Measurements from ENCODE around the gene CHPF2. TPM values are rescaled to one million over a fixed set of nuclear protein-coding genes. Genes with fewer than 3 reads are reported as not detected.
A peak's percentile ranks its signal among the peaks of the same experiment; 100 is the strongest.

The CHPF2 gene
- total RNA-seq, 1 donor from 2014 or later: 89.5 TPM

GRCh38 chr7:151241755-151242096 is 9.4 kb downstream of the CHPF2 start:
- no peak overlapping the region for H3K4me3 Mint-ChIP-seq (ENCODE audit: unreplicated experiment)
- H3K4me1 Mint-ChIP-seq (ENCODE audit: unreplicated experiment): peaks cover 23% of the 10 kb centered on the region
- DNase-seq (ENCODE audit: extremely low spot score, unreplicated experiment): no peak

GRCh38 chr7:151242159-151243044 is 10.1 kb downstream of the CHPF2 start:
- Mint-ChIP-seq H3K4me3 (ENCODE audit: unreplicated experiment) (no peak overlapping the region), H3K9me3 (ENCODE audit: unreplicated experiment) (no peaks in the 10 kb centered on the region), H3K27me3 (ENCODE audit: unreplicated experiment) (no peaks in the 10 kb centered on the region)

More at GRCh38 chr7:151241755-151242096, 9.4 kb downstream of the CHPF2 start:
- H3K27ac Mint-ChIP-seq (ENCODE audit: unreplicated experiment): no peak overlapping the region
- no peaks in the 10 kb centered on the region for H3K27me3 Mint-ChIP-seq (ENCODE audit: unreplicated experiment)
- peaks cover 29% of the 10 kb centered on the region for H3K36me3 Mint-ChIP-seq (ENCODE audit: unreplicated experiment)
- TF ChIP-seq CTCF (IDR thresholded peaks at IDR 0.05): no peak
- no peaks in the 10 kb centered on the region for H3K9me3 Mint-ChIP-seq (ENCODE audit: unreplicated experiment)

GRCh38 chr7:151243045-151243349 is 10.7 kb downstream of the CHPF2 start:
- H3K4me1 Mint-ChIP-seq (ENCODE audit: unreplicated experiment): peaks cover 35% of the 10 kb centered on the region
- no peak for TF ChIP-seq CTCF (IDR thresholded peaks at IDR 0.05)
- H3K4me3 Mint-ChIP-seq (ENCODE audit: unreplicated experiment): no peak overlapping the region
- H3K36me3 Mint-ChIP-seq (ENCODE audit: unreplicated experiment): peaks cover 23% of the 10 kb centered on the region
- DNase-seq (ENCODE audit: extremely low spot score, unreplicated experiment): no peak
- H3K27me3 Mint-ChIP-seq (ENCODE audit: unreplicated experiment): no peaks in the 10 kb centered on the region
- peak overlapping the region; percentile 8 for H3K27ac Mint-ChIP-seq (ENCODE audit: unreplicated experiment)
- H3K9me3 Mint-ChIP-seq (ENCODE audit: unreplicated experiment): no peaks in the 10 kb centered on the region

More at GRCh38 chr7:151242159-151243044, 10.1 kb downstream of the CHPF2 start:
- TF ChIP-seq CTCF (IDR thresholded peaks at IDR 0.05): no peak
- peaks cover 23% of the 10 kb centered on the region for H3K36me3 Mint-ChIP-seq (ENCODE audit: unreplicated experiment)
- H3K27ac Mint-ChIP-seq (ENCODE audit: unreplicated experiment): no peak overlapping the region
- peaks cover 30% of the 10 kb centered on the region for H3K4me1 Mint-ChIP-seq (ENCODE audit: unreplicated experiment)
- DNase-seq (ENCODE audit: extremely low spot score, unreplicated experiment): no peak

- TF ChIP-seq CTCF (IDR thresholded peaks at IDR 0.05): no peak
- Mint-ChIP-seq H3K9me3 (ENCODE audit: unreplicated experiment) (no peaks in the 10 kb centered on the region), H3K4me3 (ENCODE audit: unreplicated experiment) (no peak overlapping the region), H3K36me3 (ENCODE audit: unreplicated experiment) (peaks cover 21% of the 10 kb centered on the region), H3K27me3 (ENCODE audit: unreplicated experiment) (no peaks in the 10 kb centered on the region), H3K4me1 (ENCODE audit: unreplicated experiment) (peaks cover 37% of the 10 kb centered on the region), H3K27ac (ENCODE audit: unreplicated experiment) (peak overlapping the region; percentile 31)
- DNase-seq (ENCODE audit: extremely low spot score, unreplicated experiment): no peak
Observed at GRCh38 chr7:151243408-151244195, 11.3 kb downstream of the CHPF2 start.
